Neural cell (in vitro differentiated cells): ENCODE results near the gene BCAR3. TPM values are rescaled to one million over a fixed set of nuclear protein-coding genes. Genes with fewer than 3 reads are reported as not detected.
"Not testable (repeated sequence)": the region's sequence is repeated elsewhere in the genome, so short reads cannot be mapped to it uniquely, and the experiment has no call there.

ENCODE experiments used
- H2AFZ ChIP-seq: fragments of 200-600, 300-800 bp; sonication (generic), shearing (Covaris generic); 2 replicates; pipeline ENCODE4 v1.6.0; 2014; ENCODE audit warnings: low read depth, mild to moderate bottlenecking, antibody characterized with exemption, low read length, moderate library complexity
- H3F3A ChIP-seq: fragments of 200-600 bp; shearing (Covaris generic); 2 replicates; pipeline ENCODE4 v1.6.1; 2016; ENCODE audit warnings: mild to moderate bottlenecking, moderate library complexity, mixed read lengths, antibody characterized with exemption, low read length; ENCODE audit not compliant: insufficient read depth, poor library complexity, severe bottlenecking
- H3K27ac ChIP-seq: fragments of 200-600, 300-800 bp; sonication (generic), shearing (Covaris generic); 2 replicates; pipeline ENCODE4 v1.5.1; 2014; ENCODE audit warnings: mild to moderate bottlenecking, low read length, moderate library complexity
- H3K27me3 ChIP-seq: fragments of 300-800, 200-600 bp; sonication (generic), shearing (Covaris generic); 2 replicates; pipeline ENCODE4 v1.6.0; 2014; ENCODE audit warnings: mild to moderate bottlenecking, low read depth, low read length, moderate library complexity; ENCODE audit not compliant: insufficient read depth
- H3K36me3 ChIP-seq: fragments of 300-800, 200-600 bp; sonication (generic), shearing (Covaris generic); 2 replicates; pipeline ENCODE4 v1.5.1; 2014; ENCODE audit warnings: mild to moderate bottlenecking, antibody characterized with exemption, low read length, moderate library complexity; ENCODE audit not compliant: insufficient read depth
- H3K4me2 ChIP-seq: fragments of 300-800, 200-600 bp; sonication (generic), shearing (Covaris generic); 2 replicates; pipeline ENCODE4 v1.6.0; 2014; ENCODE audit warnings: mild to moderate bottlenecking, low read length
- H3K4me3 ChIP-seq: fragments of 300-800, 200-600 bp; sonication (generic), shearing (Covaris generic); 2 replicates; pipeline ENCODE4 v1.5.1; 2014; ENCODE audit warnings: mild to moderate bottlenecking, low read length, moderate library complexity
- H3K79me2 ChIP-seq: fragments of 200-600 bp; shearing (Covaris generic); replicated peaks from 2 replicates; pipeline ENCODE4 v1.6.0; 2014; ENCODE audit warnings: mild to moderate bottlenecking, low read length, moderate library complexity; ENCODE audit not compliant: insufficient read depth
- H3K9ac ChIP-seq: fragments of 300-800, 200-600 bp; sonication (generic), shearing (Covaris generic); 2 replicates; pipeline ENCODE4 v1.6.1; 2016; ENCODE audit warnings: mild to moderate bottlenecking, low read length, mixed read lengths
- H3K9me2 ChIP-seq: fragments of 200-600 bp; shearing (Covaris generic); 2 replicates; pipeline ENCODE4 v1.6.1; 2016; ENCODE audit warnings: mild to moderate bottlenecking, low read length, mixed read lengths; ENCODE audit not compliant: insufficient read depth
- H3K9me3 ChIP-seq: fragments of 200-600, 300-800 bp; sonication (generic), shearing (Covaris generic); 2 replicates; pipeline ENCODE4 v1.6.1; 2016; ENCODE audit warnings: mild to moderate bottlenecking, mixed run types, low read length, moderate library complexity, mixed read lengths
- H4K20me1 ChIP-seq: fragments of 200-600 bp; shearing (Covaris generic); 2 replicates; pipeline ENCODE4 v1.6.1; 2016; ENCODE audit warnings: mild to moderate bottlenecking, mixed run types; ENCODE audit not compliant: insufficient read depth
- EP300 ChIP-seq: fragments of 450-650 bp; conservative IDR thresholded peaks from 2 replicates; pipeline ENCODE4 v1.6.1; 2014; ENCODE audit warnings: antibody characterized with exemption, mild to moderate bottlenecking, moderate library complexity; ENCODE audit not compliant: poor library complexity, severe bottlenecking
- EZH2 ChIP-seq: fragments of 200-600, 300-800 bp; shearing (Covaris generic), sonication (generic); IDR thresholded peaks from 2 replicates; pipeline ENCODE4 v1.6.1; 2014; ENCODE audit warnings: antibody characterized with exemption, low read length, borderline replicate concordance, mild to moderate bottlenecking; ENCODE audit not compliant: insufficient read depth, poor library complexity, severe bottlenecking
- MXI1 ChIP-seq: fragments of 450-650 bp; conservative IDR thresholded peaks from 2 replicates; pipeline ENCODE4 v1.6.1; 2014; ENCODE audit warnings: antibody characterized with exemption, mild to moderate bottlenecking; ENCODE audit not compliant: poor library complexity, severe bottlenecking
- POLR2AphosphoS5 ChIP-seq: IDR thresholded peaks from 2 replicates; pipeline ENCODE4 v1.6.1; 2012
- RAD21 ChIP-seq: fragments of 450-650 bp; conservative IDR thresholded peaks from 2 replicates; pipeline ENCODE4 v1.6.1; 2014; ENCODE audit warnings: antibody characterized with exemption, mild to moderate bottlenecking, moderate library complexity
- SMC3 ChIP-seq: fragments of 450-650 bp; conservative IDR thresholded peaks from 2 replicates; pipeline ENCODE4 v1.6.1; 2014; ENCODE audit warnings: antibody characterized with exemption, mild to moderate bottlenecking, moderate library complexity; ENCODE audit not compliant: poor library complexity
- TAF1 ChIP-seq: IDR thresholded peaks from 2 replicates; pipeline ENCODE4 v1.6.1; 2012; ENCODE audit warnings: low read depth
- polyA plus RNA-seq: library from polyadenylated mRNA; depleted of rRNA; stranded (reverse); fragments of >200 nt; gene quantifications from 2 replicates; pipeline ENCODE4 v1.2.3, GENCODE V29; 2014
- TF ChIP-seq, protein P1 (sequence below): IDR thresholded peaks from 2 replicates; pipeline ENCODE4 v1.6.1; 2012; ENCODE audit warnings: borderline replicate concordance

BCAR3 gene
- polyA plus RNA-seq, 1 donor from 2014 or later, result 2.5 TPM

DNA sequence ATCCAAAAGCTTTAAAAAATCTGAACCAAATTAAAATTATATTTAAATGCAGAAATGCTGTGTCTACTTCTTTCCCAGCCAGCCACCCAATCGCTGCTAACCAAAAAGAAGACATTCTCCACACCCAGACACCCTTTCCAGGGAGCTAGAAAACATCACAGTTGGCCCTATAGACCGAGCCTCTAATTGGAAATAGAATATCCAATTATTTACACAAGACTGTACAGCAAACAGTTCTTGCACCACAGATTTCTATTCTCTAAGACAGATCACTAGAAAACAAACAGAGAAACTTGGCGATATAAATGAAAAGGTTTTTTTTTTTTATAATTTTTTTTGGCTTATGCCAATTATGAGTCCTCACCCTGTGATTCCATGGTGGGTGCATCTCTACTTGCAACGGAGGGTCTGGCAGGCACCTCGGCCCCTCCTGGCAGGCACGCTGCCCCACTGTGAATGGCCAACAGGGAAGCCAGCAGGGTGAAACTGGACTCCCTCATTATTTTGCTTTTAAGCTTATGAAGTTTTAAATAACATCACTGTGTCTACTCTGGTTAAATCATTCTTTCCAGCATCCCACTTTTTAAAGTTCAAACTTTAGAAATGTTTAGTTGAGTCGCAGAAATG is 29.2 kb downstream of the BCAR3 start:
- Histone ChIP-seq H3K9ac (no peak overlapping the region), H3K9me3 (no peaks in the 10 kb centered on the region), H3K27me3 (no peaks in the 10 kb centered on the region), H4K20me1 (no peaks in the 10 kb centered on the region), H3K9me2 (no peaks in the 10 kb centered on the region), H2AFZ (no peak overlapping the region), H3K27ac (no peak overlapping the region), H3K36me3 (no peaks in the 10 kb centered on the region), H3K4me2 (no peak overlapping the region), H3K4me3 (no peak overlapping the region), H3K79me2 (no peaks in the 10 kb centered on the region), H3F3A (no peaks in the 10 kb centered on the region)
- TF ChIP-seq MXI1 (no peak), RAD21 (no peak), EZH2 (no peak), TAF1 (no peak), POLR2AphosphoS5 (no peak), SMC3 (no peak)
- TF ChIP-seq, protein P1, sequence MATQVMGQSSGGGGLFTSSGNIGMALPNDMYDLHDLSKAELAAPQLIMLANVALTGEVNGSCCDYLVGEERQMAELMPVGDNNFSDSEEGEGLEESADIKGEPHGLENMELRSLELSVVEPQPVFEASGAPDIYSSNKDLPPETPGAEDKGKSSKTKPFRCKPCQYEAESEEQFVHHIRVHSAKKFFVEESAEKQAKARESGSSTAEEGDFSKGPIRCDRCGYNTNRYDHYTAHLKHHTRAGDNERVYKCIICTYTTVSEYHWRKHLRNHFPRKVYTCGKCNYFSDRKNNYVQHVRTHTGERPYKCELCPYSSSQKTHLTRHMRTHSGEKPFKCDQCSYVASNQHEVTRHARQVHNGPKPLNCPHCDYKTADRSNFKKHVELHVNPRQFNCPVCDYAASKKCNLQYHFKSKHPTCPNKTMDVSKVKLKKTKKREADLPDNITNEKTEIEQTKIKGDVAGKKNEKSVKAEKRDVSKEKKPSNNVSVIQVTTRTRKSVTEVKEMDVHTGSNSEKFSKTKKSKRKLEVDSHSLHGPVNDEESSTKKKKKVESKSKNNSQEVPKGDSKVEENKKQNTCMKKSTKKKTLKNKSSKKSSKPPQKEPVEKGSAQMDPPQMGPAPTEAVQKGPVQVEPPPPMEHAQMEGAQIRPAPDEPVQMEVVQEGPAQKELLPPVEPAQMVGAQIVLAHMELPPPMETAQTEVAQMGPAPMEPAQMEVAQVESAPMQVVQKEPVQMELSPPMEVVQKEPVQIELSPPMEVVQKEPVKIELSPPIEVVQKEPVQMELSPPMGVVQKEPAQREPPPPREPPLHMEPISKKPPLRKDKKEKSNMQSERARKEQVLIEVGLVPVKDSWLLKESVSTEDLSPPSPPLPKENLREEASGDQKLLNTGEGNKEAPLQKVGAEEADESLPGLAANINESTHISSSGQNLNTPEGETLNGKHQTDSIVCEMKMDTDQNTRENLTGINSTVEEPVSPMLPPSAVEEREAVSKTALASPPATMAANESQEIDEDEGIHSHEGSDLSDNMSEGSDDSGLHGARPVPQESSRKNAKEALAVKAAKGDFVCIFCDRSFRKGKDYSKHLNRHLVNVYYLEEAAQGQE, result no peak

DNA sequence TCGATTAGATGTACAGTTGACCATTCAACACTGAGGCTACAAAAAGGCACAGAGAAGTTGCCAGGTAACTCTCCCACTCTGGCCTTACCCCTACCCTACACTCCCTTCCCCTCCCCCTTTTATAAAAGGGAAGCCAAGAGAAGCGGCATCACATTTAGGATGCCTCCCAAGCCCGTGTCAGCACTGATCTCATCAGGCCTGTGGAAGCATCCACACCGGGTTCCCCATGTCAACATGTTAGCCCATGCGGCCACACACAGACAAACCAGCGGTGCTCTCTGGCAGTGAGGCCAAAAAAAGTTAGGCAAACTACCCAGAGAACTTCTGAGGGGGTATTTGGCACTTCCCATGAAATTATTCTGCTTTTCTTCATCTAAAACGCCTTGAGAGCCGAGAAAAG is 29.9 kb downstream of the BCAR3 start:
- Histone ChIP-seq H3K9ac (no peak overlapping the region), H3K9me2 (no peaks in the 10 kb centered on the region), H3K4me3 (no peak overlapping the region), H3K9me3 (no peaks in the 10 kb centered on the region), H3F3A (no peaks in the 10 kb centered on the region), H3K27ac (no peak overlapping the region), H3K27me3 (no peaks in the 10 kb centered on the region), H3K36me3 (no peaks in the 10 kb centered on the region), H4K20me1 (no peaks in the 10 kb centered on the region), H3K4me2 (no peak overlapping the region), H2AFZ (no peak overlapping the region), H3K79me2 (no peaks in the 10 kb centered on the region)
- TF ChIP-seq EP300, result no peak

DNA sequence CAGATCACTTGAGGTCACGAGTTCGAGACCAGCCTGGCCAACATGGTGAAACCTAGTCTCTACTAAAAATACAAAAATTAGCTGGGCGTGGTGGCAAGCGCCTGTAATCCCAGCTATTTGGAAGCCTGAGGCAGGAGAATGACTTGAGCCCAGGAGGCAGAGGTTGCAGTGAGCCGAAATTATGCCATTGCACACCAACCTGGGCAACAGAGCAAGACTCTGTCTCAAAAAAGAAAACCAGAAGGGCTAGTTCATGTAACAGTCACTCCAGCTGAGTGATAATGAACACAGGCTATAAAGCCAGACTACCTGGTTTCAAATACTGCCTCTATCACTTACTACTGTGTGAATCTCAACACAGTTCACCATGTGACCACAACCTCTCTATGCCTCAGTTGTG is 31.5 kb downstream of the BCAR3 start:
- H3K27ac ChIP-seq, H3K79me2 ChIP-seq, H2AFZ ChIP-seq, H3K27me3 ChIP-seq, H3K9me3 ChIP-seq, H3K4me3 ChIP-seq, H3K9me2 ChIP-seq, H3F3A ChIP-seq, H3K4me2 ChIP-seq, H3K9ac ChIP-seq, H3K36me3 ChIP-seq, H4K20me1 ChIP-seq: not testable (repeated sequence)
